HepG2 (cell line): ENCODE results near the gene RNF13.

Experiments used
- CC2D1A ChIP-seq: sonication (generic); formaldehyde crosslinking; IDR thresholded peaks from 2 replicates; pipeline ENCODE4 v1.8.1; 2023; ENCODE audit warnings: mild to moderate bottlenecking, missing genetic modification reagents
- EZH2 ChIP-seq: conservative IDR thresholded peaks from 2 replicates; pipeline ENCODE4 v1.6.1; 2012; ENCODE audit warnings: mild to moderate bottlenecking, low read depth, low read length, moderate library complexity
- HDAC2 ChIP-seq: sonication (generic); formaldehyde crosslinking; IDR thresholded peaks from 2 replicates; pipeline ENCODE4 v1.4.0; 2020; ENCODE audit warnings: missing genetic modification reagents
- IRF1 ChIP-seq: sonication (generic); formaldehyde crosslinking; IDR thresholded peaks from 2 replicates; pipeline ENCODE4 v1.4.0; 2020; ENCODE audit warnings: low read depth, mild to moderate bottlenecking, missing genetic modification reagents
- LCORL ChIP-seq, 2 experiments: fragments of 450-650 bp in 1 of 2; sonication (generic) in 1 of 2; formaldehyde crosslinking in 1 of 2; IDR thresholded peaks; 2 replicates each; pipeline versions ENCODE4 v1.5.0 to v1.6.1; 2017 to 2020; ENCODE audit warnings: antibody characterized with exemption in 1 of 2, missing genetic modification reagents in 1 of 2
- MAZ ChIP-seq, 2 experiments: sonication (generic) in 1 of 2; formaldehyde crosslinking in 1 of 2; IDR thresholded peaks; 2 replicates each; pipeline versions ENCODE4 v1.5.0 to v1.6.1; 2012 to 2020; ENCODE audit warnings: low read depth in 2 of 2, mild to moderate bottlenecking in 2 of 2, borderline replicate concordance in 1 of 2, improper control_type of control experiment in 1 of 2, low read length in 1 of 2, missing genetic modification reagents in 1 of 2, moderate library complexity in 1 of 2
- RBM39 ChIP-seq: fragments of 200-400 bp; formaldehyde crosslinking; IDR thresholded peaks from one replicate; pipeline ENCODE4 v1.6.1; 2018; ENCODE audit warnings: antibody characterized with exemption, mild to moderate bottlenecking, low read depth, low read length; ENCODE audit not compliant: poor library complexity, severe bottlenecking
- RFX5 ChIP-seq: IDR thresholded peaks from 2 replicates; pipeline ENCODE4 v1.6.1; 2011; ENCODE audit warnings: low read depth, low read length, improper control_type of control experiment
- TCF7L2 ChIP-seq: IDR thresholded peaks from 2 replicates; pipeline ENCODE4 v1.6.1; 2011; ENCODE audit warnings: mild to moderate bottlenecking, low read depth, low read length, moderate library complexity
- YY1 ChIP-seq: IDR thresholded peaks from 2 replicates; pipeline ENCODE4 v1.6.1; 2011; ENCODE audit warnings: low read length, low read depth, moderate library complexity, mild to moderate bottlenecking; ENCODE audit not compliant: insufficient read depth, insufficient replicate concordance
- ZNF18 ChIP-seq: sonication (generic); formaldehyde crosslinking; IDR thresholded peaks from 2 replicates; pipeline ENCODE4 v1.8.0; 2022; ENCODE audit warnings: mild to moderate bottlenecking, missing genetic modification reagents; ENCODE audit not compliant: insufficient replicate concordance
- ZNF549 ChIP-seq: sonication (generic); formaldehyde crosslinking; IDR thresholded peaks from 2 replicates; pipeline ENCODE4 v1.5.0; 2020; ENCODE audit warnings: missing genetic modification reagents
- TF ChIP-seq, protein P1 (sequence below): sonication (generic); formaldehyde crosslinking; IDR thresholded peaks from 2 replicates; pipeline ENCODE4 v1.4.0; 2020; ENCODE audit warnings: missing genetic modification reagents, borderline replicate concordance
- TF ChIP-seq, protein P2 (sequence below): sonication (generic); formaldehyde crosslinking; IDR thresholded peaks from 2 replicates; pipeline ENCODE4 v1.5.0; 2020; ENCODE audit warnings: mild to moderate bottlenecking, missing genetic modification reagents, moderate library complexity

DNA sequence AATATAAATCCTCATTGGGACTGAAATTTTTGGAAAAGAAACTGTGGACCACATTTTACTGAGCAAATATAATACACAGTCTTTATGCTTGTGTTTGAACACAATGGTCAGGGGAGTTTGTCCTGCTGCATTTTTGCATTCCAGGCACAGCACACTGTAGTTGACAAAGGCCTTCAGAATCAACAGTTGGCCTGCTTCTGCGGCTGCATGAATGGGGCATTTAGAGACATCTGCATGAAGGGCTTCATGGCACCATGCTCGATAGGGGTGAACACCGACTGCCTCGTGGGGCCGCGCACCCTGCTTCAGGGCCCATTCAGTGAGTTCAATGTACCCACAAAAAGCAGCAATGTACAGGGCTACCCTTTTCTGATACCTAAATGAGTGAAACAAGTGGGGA lies 45.3 kb upstream of the RNF13 start:
- TF ChIP-seq, protein P1, sequence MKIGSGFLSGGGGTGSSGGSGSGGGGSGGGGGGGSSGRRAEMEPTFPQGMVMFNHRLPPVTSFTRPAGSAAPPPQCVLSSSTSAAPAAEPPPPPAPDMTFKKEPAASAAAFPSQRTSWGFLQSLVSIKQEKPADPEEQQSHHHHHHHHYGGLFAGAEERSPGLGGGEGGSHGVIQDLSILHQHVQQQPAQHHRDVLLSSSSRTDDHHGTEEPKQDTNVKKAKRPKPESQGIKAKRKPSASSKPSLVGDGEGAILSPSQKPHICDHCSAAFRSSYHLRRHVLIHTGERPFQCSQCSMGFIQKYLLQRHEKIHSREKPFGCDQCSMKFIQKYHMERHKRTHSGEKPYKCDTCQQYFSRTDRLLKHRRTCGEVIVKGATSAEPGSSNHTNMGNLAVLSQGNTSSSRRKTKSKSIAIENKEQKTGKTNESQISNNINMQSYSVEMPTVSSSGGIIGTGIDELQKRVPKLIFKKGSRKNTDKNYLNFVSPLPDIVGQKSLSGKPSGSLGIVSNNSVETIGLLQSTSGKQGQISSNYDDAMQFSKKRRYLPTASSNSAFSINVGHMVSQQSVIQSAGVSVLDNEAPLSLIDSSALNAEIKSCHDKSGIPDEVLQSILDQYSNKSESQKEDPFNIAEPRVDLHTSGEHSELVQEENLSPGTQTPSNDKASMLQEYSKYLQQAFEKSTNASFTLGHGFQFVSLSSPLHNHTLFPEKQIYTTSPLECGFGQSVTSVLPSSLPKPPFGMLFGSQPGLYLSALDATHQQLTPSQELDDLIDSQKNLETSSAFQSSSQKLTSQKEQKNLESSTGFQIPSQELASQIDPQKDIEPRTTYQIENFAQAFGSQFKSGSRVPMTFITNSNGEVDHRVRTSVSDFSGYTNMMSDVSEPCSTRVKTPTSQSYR (CRISPR knock-in tag), result no peak
- TF ChIP-seq, protein P2, sequence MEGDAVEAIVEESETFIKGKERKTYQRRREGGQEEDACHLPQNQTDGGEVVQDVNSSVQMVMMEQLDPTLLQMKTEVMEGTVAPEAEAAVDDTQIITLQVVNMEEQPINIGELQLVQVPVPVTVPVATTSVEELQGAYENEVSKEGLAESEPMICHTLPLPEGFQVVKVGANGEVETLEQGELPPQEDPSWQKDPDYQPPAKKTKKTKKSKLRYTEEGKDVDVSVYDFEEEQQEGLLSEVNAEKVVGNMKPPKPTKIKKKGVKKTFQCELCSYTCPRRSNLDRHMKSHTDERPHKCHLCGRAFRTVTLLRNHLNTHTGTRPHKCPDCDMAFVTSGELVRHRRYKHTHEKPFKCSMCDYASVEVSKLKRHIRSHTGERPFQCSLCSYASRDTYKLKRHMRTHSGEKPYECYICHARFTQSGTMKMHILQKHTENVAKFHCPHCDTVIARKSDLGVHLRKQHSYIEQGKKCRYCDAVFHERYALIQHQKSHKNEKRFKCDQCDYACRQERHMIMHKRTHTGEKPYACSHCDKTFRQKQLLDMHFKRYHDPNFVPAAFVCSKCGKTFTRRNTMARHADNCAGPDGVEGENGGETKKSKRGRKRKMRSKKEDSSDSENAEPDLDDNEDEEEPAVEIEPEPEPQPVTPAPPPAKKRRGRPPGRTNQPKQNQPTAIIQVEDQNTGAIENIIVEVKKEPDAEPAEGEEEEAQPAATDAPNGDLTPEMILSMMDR, result no peak
- TF ChIP-seq LCORL (IDR thresholded peaks at IDR 0.05) (no peak), LCORL (CRISPR knock-in tag; IDR thresholded peaks at IDR 0.05) (no peak), RFX5 (no peak), CC2D1A (CRISPR knock-in tag) (no peak), HDAC2 (no peak), MAZ (IDR thresholded peaks at IDR 0.05; ENCODE audit: borderline replicate concordance, low read depth, low read length) (no peak), MAZ (CRISPR knock-in tag; IDR thresholded peaks at IDR 0.05; ENCODE audit: low read depth) (no peak), ZNF18 (CRISPR knock-in tag) (no peak), ZNF549 (no peak), RBM39 (no peak), TCF7L2 (no peak), YY1 (no peak), IRF1 (CRISPR knock-in tag) (no peak), EZH2 (no peak)
